Trophoblast cell (in vitro differentiated cells and primary cell): ENCODE measurements around the gene STAC2.

Source experiments
- DNase-seq, 2 donors: peaks; one replicate each; pipeline ENCODE4 v3.0.0-alpha.2; 2016
- H2AFZ ChIP-seq: 2 replicates; pipeline ENCODE4 v1.6.1; 2013; ENCODE audit warnings: low read length, moderate library complexity, mild to moderate bottlenecking; ENCODE audit not compliant: insufficient read depth, poor library complexity
- H2AK5ac ChIP-seq: 2 replicates; pipeline ENCODE4 v1.6.1; 2013; ENCODE audit warnings: mild to moderate bottlenecking, low read length
- H2BK120ac ChIP-seq: 2 replicates; pipeline ENCODE4 v1.6.1; 2013; ENCODE audit warnings: low read length, mild to moderate bottlenecking, moderate library complexity; ENCODE audit not compliant: insufficient read depth, poor library complexity
- H2BK12ac ChIP-seq: 2 replicates; pipeline ENCODE4 v1.6.1; 2013; ENCODE audit warnings: mild to moderate bottlenecking, low read length, moderate library complexity
- H2BK5ac ChIP-seq: 2 replicates; pipeline ENCODE4 v1.6.1; 2013; ENCODE audit warnings: low read length, low read depth, moderate library complexity, mild to moderate bottlenecking; ENCODE audit not compliant: poor library complexity
- H3K14ac ChIP-seq: 2 replicates; pipeline ENCODE4 v1.6.1; 2013; ENCODE audit warnings: mild to moderate bottlenecking, low read length
- H3K18ac ChIP-seq: 2 replicates; pipeline ENCODE4 v1.6.1; 2013; ENCODE audit warnings: mild to moderate bottlenecking, low read length
- H3K23ac ChIP-seq: 2 replicates; pipeline ENCODE4 v1.6.1; 2013; ENCODE audit warnings: low read length
- H3K27ac ChIP-seq: 2 replicates; pipeline ENCODE4 v1.5.1; 2013; ENCODE audit warnings: low read depth, mild to moderate bottlenecking, inconsistent platforms, low read length, moderate library complexity
- H3K27me3 ChIP-seq: 2 replicates; pipeline ENCODE4 v1.6.1; 2013; ENCODE audit warnings: inconsistent platforms, mild to moderate bottlenecking, low read length, moderate library complexity; ENCODE audit not compliant: insufficient read depth
- H3K36me3 ChIP-seq, 2 experiments: 1 replicate in 1 of 2; 2 replicates in 1 of 2; pipeline ENCODE4 v1.6.1; 2013; ENCODE audit warnings: low read length in 2 of 2, mild to moderate bottlenecking in 2 of 2, moderate library complexity in 1 of 2; ENCODE audit not compliant: insufficient read depth in 2 of 2, control insufficient read depth in 1 of 2
- H3K4ac ChIP-seq: 2 replicates; pipeline ENCODE4 v1.6.1; 2013; ENCODE audit warnings: low read depth, mild to moderate bottlenecking, low read length, moderate library complexity
- H3K4me1 ChIP-seq, 2 experiments: 1 replicate in 1 of 2; 2 replicates in 1 of 2; pipeline ENCODE4 v1.6.1; 2013; ENCODE audit warnings: low read length in 2 of 2, mild to moderate bottlenecking in 2 of 2, moderate library complexity in 1 of 2; ENCODE audit not compliant: insufficient read depth in 2 of 2, control insufficient read depth in 1 of 2
- H3K4me2 ChIP-seq: 2 replicates; pipeline ENCODE4 v1.6.1; 2013; ENCODE audit warnings: inconsistent platforms, mild to moderate bottlenecking, low read length, moderate library complexity
- H3K4me3 ChIP-seq: 2 replicates; pipeline ENCODE4 v1.5.1; 2013; ENCODE audit warnings: mild to moderate bottlenecking, low read depth, low read length, inconsistent platforms
- H3K79me1 ChIP-seq: one replicate; pipeline ENCODE4 v1.6.1; 2013; ENCODE audit warnings: low read length
- H3K79me2 ChIP-seq: 2 replicates; pipeline ENCODE4 v1.6.1; 2013; ENCODE audit warnings: low read length, mild to moderate bottlenecking; ENCODE audit not compliant: control insufficient read depth, insufficient read depth, poor library complexity
- H3K9ac ChIP-seq: 2 replicates; pipeline ENCODE4 v1.6.1; 2013; ENCODE audit warnings: mild to moderate bottlenecking, low read length
- H3K9me3 ChIP-seq: 2 replicates; pipeline ENCODE4 v1.6.1; 2013; ENCODE audit warnings: low read depth, mild to moderate bottlenecking, control low read depth, inconsistent platforms, low read length; ENCODE audit not compliant: insufficient read depth
- H4K12ac ChIP-seq: 2 replicates; pipeline ENCODE4 v1.6.1; 2013; ENCODE audit warnings: low read depth, mild to moderate bottlenecking, low read length, moderate library complexity
- H4K8ac ChIP-seq: 2 replicates; pipeline ENCODE4 v1.6.1; 2013; ENCODE audit warnings: low read depth, mild to moderate bottlenecking, low read length, moderate library complexity
- H4K91ac ChIP-seq: one replicate; pipeline ENCODE4 v1.6.1; 2013; ENCODE audit warnings: low read depth, mild to moderate bottlenecking, low read length, moderate library complexity
- WGBS: extraction: QIAGEN DNeasy Blood & Tissue Kit; methylation state at CpG from one replicate; pipeline ENCODE4 v1.1.7; 2013; ENCODE audit warnings: missing lambda C conversion rate; ENCODE audit not compliant: insufficient read length, insufficient coverage; ENCODE audit errors: extremely low coverage; 5-methylcytosine and 5-hydroxymethylcytosine counted together

The STAC2 gene

DNA sequence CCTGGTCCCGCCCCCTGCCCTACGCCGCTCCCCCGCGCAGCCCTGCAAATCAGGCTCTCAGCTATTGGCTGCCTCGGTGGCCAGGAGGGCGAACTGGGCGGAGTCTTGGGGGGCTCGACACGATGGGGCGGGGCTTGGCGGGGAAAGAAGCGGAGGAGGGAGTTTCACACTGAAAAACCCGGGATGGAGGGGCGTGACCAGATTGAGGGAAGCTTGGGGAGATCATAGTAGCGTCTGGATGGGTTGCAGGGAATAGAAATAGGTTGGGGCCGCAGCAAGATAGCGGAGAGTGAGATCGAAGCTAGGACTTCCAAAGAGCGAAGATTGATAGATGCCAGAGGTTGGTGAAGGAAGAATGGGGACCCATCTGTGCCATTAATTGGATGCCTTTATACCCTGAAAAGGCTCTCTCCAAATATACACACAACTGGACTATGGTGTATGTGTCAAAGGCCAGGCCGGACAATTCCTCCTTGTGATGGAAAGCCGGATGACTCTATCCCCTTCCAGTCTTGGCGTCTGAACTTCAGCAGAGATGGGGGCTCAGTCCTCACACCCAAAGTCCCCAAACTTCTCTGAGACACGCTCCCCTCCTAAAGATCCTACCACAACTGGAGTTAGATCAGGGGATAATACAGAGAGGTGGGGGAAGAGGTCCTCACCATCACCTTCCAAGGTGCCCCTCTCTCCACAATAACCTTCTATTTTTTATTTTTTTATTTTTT lies 376 bp upstream of the STAC2 start:
- Histone ChIP-seq H3K4me1 (peaks cover 6 to 9% of the 10 kb centered on the region in 2 experiments), H3K9me3 (peaks cover 5% of the 10 kb centered on the region), H3K18ac (no peak overlapping the region), H3K9ac (no peak overlapping the region), H3K14ac (no peak overlapping the region), H3K4me3 (no peak overlapping the region), H3K27ac (no peak overlapping the region), H2BK12ac (no peak overlapping the region), H2BK5ac (no peak overlapping the region), H3K4ac (no peak overlapping the region), H3K79me1 (no peaks in the 10 kb centered on the region), H4K12ac (no peak overlapping the region), H3K36me3 (no peaks in the 10 kb centered on the region), H3K27me3 (peaks cover 39% of the 10 kb centered on the region), H3K4me2 (peak overlapping the region; percentile 44), H4K8ac (no peak overlapping the region), H2AFZ (peak overlapping the region; percentile 31), H3K23ac (no peak overlapping the region), H2AK5ac (no peak overlapping the region), H3K79me2 (no peaks in the 10 kb centered on the region), H2BK120ac (no peak overlapping the region), H4K91ac (no peak overlapping the region)
- no peak for DNase-seq
- no CpG with 5 or more reads among the region's 24 CpGs for WGBS

- Histone ChIP-seq H3K27ac (no peak overlapping the region), H2BK12ac (no peak overlapping the region), H2AFZ (no peak overlapping the region), H3K4me2 (peak overlapping the region; percentile 55), H3K23ac (no peak overlapping the region), H3K14ac (no peak overlapping the region), H3K79me1 (no peaks in the 10 kb centered on the region), H2BK5ac (no peak overlapping the region), H3K9ac (no peak overlapping the region), H3K36me3 (no peaks in the 10 kb centered on the region), H3K4me1 (peaks cover 6 to 9% of the 10 kb centered on the region in 2 experiments), H2BK120ac (no peak overlapping the region), H3K79me2 (no peaks in the 10 kb centered on the region), H3K4ac (no peak overlapping the region), H3K4me3 (peak overlapping the region; percentile 16), H3K27me3 (peaks cover 39% of the 10 kb centered on the region), H3K9me3 (peaks cover 5% of the 10 kb centered on the region), H4K12ac (peak overlapping the region; percentile 45), H2AK5ac (no peak overlapping the region), H3K18ac (no peak overlapping the region), H4K8ac (no peak overlapping the region), H4K91ac (no peak overlapping the region)
- no CpG with 5 or more reads among the region's 68 CpGs for WGBS
- no peak for DNase-seq
Measured at GRCh38 chr17:39224778-39225307, 902 bp downstream of the STAC2 start.

DNA sequence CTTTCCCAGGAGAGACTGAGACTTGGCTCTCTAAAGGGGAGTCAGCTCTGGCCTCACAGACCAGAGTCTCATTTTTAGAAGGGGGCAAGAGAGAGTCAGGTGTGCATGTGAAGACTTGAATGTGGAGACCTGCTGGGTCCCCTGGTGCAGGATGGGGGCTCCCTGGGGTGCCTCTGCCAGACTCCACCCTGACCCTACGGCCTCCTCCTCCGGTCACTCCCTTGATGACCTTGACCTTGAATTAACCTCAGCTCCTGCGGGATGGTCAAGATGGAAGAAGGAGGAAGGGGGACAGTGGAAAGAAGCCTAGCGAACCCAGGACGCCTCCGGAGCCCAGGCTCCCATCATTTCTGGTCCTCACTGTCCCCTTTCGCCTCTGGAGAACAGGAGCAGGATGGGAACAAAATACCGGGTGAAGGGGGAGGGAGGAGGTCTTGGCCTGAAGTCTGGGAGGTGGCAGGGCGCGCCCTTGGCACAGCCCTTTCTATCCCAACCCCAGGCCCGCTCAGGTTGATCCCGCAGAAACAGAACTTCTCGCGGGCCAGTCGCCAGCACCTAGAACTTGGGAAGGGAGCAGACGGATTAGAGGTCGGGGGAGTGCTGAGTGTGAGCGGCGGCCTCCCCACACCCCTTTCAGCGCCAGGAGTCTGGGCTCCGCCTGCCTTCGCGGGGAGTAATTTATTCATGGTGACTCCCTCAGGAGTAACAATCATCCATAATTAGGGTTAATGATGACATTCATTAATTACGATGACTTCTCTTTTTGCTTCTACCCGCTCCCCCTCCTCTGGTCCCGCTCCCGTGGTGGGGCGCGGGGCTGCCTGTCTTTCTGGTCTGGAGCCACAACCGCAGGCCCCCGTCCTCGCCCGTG lies 1.6 kb downstream of the STAC2 start:
- H3K79me1 ChIP-seq, result no peaks in the 10 kb centered on the region
- no peak overlapping the region for H3K4ac ChIP-seq

GRCh38 chr17:39222866-39223834 lies 2.6 kb downstream of the STAC2 start:
- DNase-seq, result no peak
- H3K4me2 ChIP-seq, result no peak overlapping the region
- H3K9me3 ChIP-seq, result peaks cover 5% of the 10 kb centered on the region
- no peak overlapping the region for H3K27ac ChIP-seq
- H2BK5ac ChIP-seq, result no peak overlapping the region
- H3K27me3 ChIP-seq, result peaks cover 39% of the 10 kb centered on the region
- no peak overlapping the region for H3K14ac ChIP-seq
- no peak overlapping the region for H2BK12ac ChIP-seq
- WGBS, result no CpG with 5 or more reads among the region's 9 CpGs
- no peak overlapping the region for H4K8ac ChIP-seq
- H2AFZ ChIP-seq, result no peak overlapping the region
- peaks cover 6 to 7% of the 10 kb centered on the region in 2 experiments for H3K4me1 ChIP-seq
- H4K91ac ChIP-seq, result no peak overlapping the region
- H3K4me3 ChIP-seq, result no peak overlapping the region
- no peak overlapping the region for H2AK5ac ChIP-seq
- H3K4ac ChIP-seq, result no peak overlapping the region
- no peak overlapping the region for H4K12ac ChIP-seq
- no peaks in the 10 kb centered on the region for H3K79me1 ChIP-seq
- H3K9ac ChIP-seq, result no peak overlapping the region
- H3K36me3 ChIP-seq, result no peaks in the 10 kb centered on the region
- H3K18ac ChIP-seq, result no peak overlapping the region
- no peaks in the 10 kb centered on the region for H3K79me2 ChIP-seq
- no peak overlapping the region for H3K23ac ChIP-seq
- no peak overlapping the region for H2BK120ac ChIP-seq

More for the DNA sequence above, 1.6 kb downstream of the STAC2 start:
- no peak overlapping the region for H4K91ac ChIP-seq
- no peak overlapping the region for H3K9ac ChIP-seq
- no peak overlapping the region for H2BK5ac ChIP-seq
- H3K27me3 ChIP-seq, result peaks cover 39% of the 10 kb centered on the region
- H2BK12ac ChIP-seq, result no peak overlapping the region
- no peak overlapping the region for H2BK120ac ChIP-seq
- H3K23ac ChIP-seq, result no peak overlapping the region
- no peak overlapping the region for H2AK5ac ChIP-seq
- no peak for DNase-seq
- H3K4me1 ChIP-seq, result peaks cover 6 to 7% of the 10 kb centered on the region in 2 experiments
- peak overlapping the region; percentile 45 for H4K12ac ChIP-seq
- H3K4me3 ChIP-seq, result no peak overlapping the region
- H3K79me2 ChIP-seq, result no peaks in the 10 kb centered on the region
- no peak overlapping the region for H2AFZ ChIP-seq
- H3K14ac ChIP-seq, result no peak overlapping the region
- H3K36me3 ChIP-seq, result no peaks in the 10 kb centered on the region
- H3K18ac ChIP-seq, result no peak overlapping the region
- H3K4me2 ChIP-seq, result peak overlapping the region; percentile 15
- no peak overlapping the region for H3K27ac ChIP-seq
- WGBS, result no CpG with 5 or more reads among the region's 33 CpGs
- peaks cover 5% of the 10 kb centered on the region for H3K9me3 ChIP-seq
- no peak overlapping the region for H4K8ac ChIP-seq
